ENCODE results near the gene NFKBIE. TPM values are rescaled to one million over a fixed set of nuclear protein-coding genes. Genes with fewer than 3 reads are reported as not detected.

The NFKBIE gene
- total and polyA plus RNA-seq, 2 of the 13 experiments (the other 11 are each of a cell fraction or from before 2014, with no cell fraction given), result 6.7 to 14.5 TPM

DNA sequence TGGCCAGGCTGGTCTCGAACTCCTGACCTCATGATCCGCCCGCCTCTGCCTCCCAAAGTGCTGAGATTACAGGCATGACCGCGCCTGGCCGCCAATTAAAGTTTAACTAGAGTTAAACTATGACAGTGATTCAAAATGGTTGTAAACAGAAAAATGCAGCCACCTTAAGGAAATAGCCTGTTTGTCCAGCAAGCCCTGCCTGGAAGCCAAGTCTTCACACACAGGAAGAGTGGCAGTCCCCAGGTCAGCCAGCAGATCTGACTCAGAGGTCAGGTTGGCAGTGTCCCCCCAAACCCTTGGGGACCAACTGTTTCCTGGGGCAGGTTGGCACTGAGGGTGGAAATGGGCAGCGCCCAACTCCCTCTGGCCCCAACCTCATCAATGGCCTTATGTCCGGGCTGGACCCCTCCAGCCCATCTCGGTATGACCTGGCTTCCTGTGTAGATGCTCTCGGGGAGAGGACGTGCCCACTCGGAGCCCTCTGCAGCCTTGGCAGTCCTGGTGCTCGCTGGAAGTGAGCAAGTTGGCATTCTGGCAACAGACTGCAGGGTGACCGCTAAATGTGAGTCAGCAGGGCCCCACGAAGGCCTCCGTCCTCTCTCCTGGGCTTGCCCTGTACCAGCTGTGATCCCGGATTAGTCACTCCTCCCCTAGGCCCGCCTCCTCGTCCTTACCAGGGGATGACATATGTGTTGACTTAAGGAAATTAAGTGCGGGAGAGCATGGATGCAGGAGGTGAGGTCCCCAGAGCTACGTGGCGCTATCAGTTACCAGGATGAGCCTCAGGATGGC lies 28.1 kb downstream of the NFKBIE start (continued):
- TF ChIP-seq, protein P1, sequence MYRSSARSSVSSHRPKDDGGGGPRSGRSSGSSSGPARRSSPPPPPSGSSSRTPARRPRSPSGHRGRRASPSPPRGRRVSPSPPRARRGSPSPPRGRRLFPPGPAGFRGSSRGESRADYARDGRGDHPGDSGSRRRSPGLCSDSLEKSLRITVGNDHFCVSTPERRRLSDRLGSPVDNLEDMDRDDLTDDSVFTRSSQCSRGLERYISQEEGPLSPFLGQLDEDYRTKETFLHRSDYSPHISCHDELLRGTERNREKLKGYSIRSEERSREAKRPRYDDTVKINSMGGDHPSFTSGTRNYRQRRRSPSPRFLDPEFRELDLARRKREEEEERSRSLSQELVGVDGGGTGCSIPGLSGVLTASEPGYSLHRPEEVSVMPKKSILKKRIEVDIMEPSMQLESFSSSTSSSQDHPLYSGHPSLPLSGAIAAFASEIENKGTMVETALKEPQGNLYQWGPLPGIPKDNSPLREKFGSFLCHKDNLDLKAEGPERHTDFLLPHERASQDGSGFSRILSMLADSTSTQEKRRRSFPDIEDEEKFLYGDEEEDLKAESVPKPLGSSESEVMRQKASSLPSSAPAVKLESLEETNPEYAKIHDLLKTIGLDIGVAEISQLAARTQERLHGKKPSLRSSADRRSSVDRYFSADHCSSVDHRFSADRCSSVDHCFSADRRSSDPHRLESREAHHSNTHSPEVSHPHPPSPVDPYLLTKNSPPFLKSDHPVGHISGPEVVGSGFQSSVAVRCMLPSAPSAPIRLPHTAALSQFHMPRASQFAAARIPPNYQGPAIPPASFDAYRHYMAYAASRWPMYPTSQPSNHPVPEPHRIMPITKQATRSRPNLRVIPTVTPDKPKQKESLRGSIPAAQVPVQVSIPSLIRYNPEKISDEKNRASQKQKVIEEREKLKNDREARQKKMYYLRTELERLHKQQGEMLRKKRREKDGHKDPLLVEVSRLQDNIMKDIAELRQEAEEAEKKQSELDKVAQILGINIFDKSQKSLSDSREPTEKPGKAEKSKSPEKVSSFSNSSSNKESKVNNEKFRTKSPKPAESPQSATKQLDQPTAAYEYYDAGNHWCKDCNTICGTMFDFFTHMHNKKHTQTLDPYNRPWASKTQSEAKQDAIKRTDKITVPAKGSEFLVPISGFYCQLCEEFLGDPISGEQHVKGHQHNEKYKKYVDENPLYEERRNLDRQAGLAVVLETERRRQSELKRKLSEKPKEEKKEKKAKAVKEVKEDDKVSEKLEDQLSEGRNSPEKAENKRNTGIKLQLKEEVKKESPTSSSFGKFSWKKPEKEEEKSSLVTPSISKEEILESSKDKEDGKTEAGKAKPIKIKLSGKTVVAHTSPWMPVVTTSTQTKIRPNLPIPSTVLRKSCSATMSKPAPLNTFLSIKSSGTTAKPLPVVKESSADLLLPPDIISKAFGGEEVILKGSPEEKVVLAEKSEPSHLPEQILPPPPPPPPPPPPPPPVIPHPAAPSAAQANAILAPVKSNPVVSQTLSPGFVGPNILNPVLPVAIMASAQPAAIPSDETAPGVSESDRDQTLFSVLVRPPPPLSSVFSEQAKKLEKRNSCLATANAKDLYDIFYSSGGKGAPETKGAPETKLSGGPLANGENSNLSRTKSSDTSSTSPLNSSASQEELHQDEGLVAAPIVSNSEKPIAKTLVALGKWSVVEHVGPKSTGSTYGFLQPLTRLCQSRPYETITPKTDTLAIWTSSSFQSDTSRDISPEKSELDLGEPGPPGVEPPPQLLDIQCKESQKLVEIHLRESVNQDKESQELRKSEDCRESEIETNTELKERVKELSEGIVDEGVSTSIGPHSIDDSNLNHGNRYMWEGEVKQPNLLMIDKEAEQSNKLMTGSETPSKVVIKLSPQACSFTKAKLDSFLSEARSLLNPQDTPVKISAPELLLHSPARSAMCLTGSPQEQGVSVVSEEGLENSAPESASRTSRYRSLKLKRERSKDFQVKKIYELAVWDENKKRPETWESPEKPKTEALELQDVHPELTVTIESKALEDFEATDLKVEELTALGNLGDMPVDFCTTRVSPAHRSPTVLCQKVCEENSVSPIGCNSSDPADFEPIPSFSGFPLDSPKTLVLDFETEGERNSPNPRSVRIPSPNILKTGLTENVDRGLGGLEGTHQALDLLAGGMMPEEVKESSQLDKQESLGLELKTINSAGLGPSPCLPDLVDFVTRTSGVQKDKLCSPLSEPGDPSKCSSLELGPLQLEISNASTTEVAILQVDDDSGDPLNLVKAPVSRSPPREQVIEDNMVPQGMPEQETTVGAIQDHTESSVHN (CRISPR knock-in tag; IDR thresholded peaks at IDR 0.05), result no peak
- no peak; a peak in 1 of 4 replicates for TF ChIP-seq EP300 (IDR thresholded peaks at IDR 0.05; ENCODE audit: low read depth in 2 of 2, low read length in 2 of 2)
- TF ChIP-seq EP300 (CRISPR knock-in tag; IDR thresholded peaks at IDR 0.05; ENCODE audit: borderline replicate concordance), result no peak
- no peak for TF ChIP-seq EHMT2 (IDR thresholded peaks at IDR 0.05; ENCODE audit: borderline replicate concordance, low read depth, low read length)
- TF ChIP-seq ZNF780A (CRISPR knock-in tag; IDR thresholded peaks at IDR 0.05), result no peak
- no peak for TF ChIP-seq ZNF383 (CRISPR knock-in tag; IDR thresholded peaks at IDR 0.05; ENCODE audit: borderline replicate concordance)
- TF ChIP-seq SAP130 (CRISPR knock-in tag; IDR thresholded peaks at IDR 0.05; ENCODE audit: low read depth), result peak; percentile 93
- no peak for TF ChIP-seq ZNF451 (CRISPR knock-in tag; IDR thresholded peaks at IDR 0.05)
- TF ChIP-seq, protein P2, sequence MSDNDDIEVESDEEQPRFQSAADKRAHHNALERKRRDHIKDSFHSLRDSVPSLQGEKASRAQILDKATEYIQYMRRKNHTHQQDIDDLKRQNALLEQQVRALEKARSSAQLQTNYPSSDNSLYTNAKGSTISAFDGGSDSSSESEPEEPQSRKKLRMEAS (IDR thresholded peaks at IDR 0.05), result peak; percentile 77
- peak; percentile 82 for TF ChIP-seq FOXA3 (CRISPR knock-in tag; IDR thresholded peaks at IDR 0.05)
- no peak for TF ChIP-seq SSRP1 (CRISPR knock-in tag; IDR thresholded peaks at IDR 0.05)
- TF ChIP-seq MTA3 (CRISPR knock-in tag; IDR thresholded peaks at IDR 0.05), result no peak
- TF ChIP-seq, protein P3, sequence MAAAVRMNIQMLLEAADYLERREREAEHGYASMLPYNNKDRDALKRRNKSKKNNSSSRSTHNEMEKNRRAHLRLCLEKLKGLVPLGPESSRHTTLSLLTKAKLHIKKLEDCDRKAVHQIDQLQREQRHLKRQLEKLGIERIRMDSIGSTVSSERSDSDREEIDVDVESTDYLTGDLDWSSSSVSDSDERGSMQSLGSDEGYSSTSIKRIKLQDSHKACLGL (CRISPR knock-in tag; IDR thresholded peaks at IDR 0.05), result 0 out of 2 replicates have a peak, but pooled peaks have one; percentile 53
- TF ChIP-seq GTF3A (CRISPR knock-in tag; conservative IDR thresholded peaks at IDR 0.05), result no peak
- TF ChIP-seq SIX4 (CRISPR knock-in tag; IDR thresholded peaks at IDR 0.05), result no peak
- TF ChIP-seq ELF1 (CRISPR knock-in tag; IDR thresholded peaks at IDR 0.05), result no peak; the same call in 1 of the 2 replicates
- peak; percentile 48; the same call in 1 of the 2 replicates for TF ChIP-seq ZFP36L1 (CRISPR knock-in tag; IDR thresholded peaks at IDR 0.05)
- TF ChIP-seq, protein P4, sequence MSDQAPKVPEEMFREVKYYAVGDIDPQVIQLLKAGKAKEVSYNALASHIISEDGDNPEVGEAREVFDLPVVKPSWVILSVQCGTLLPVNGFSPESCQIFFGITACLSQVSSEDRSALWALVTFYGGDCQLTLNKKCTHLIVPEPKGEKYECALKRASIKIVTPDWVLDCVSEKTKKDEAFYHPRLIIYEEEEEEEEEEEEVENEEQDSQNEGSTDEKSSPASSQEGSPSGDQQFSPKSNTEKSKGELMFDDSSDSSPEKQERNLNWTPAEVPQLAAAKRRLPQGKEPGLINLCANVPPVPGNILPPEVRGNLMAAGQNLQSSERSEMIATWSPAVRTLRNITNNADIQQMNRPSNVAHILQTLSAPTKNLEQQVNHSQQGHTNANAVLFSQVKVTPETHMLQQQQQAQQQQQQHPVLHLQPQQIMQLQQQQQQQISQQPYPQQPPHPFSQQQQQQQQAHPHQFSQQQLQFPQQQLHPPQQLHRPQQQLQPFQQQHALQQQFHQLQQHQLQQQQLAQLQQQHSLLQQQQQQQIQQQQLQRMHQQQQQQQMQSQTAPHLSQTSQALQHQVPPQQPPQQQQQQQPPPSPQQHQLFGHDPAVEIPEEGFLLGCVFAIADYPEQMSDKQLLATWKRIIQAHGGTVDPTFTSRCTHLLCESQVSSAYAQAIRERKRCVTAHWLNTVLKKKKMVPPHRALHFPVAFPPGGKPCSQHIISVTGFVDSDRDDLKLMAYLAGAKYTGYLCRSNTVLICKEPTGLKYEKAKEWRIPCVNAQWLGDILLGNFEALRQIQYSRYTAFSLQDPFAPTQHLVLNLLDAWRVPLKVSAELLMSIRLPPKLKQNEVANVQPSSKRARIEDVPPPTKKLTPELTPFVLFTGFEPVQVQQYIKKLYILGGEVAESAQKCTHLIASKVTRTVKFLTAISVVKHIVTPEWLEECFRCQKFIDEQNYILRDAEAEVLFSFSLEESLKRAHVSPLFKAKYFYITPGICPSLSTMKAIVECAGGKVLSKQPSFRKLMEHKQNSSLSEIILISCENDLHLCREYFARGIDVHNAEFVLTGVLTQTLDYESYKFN (CRISPR knock-in tag; conservative IDR thresholded peaks at IDR 0.05), result peak; percentile 44

All from HepG2 (cell line).